ENCODE measurements around the gene SH3GL3.

SH3GL3 gene

DNA sequence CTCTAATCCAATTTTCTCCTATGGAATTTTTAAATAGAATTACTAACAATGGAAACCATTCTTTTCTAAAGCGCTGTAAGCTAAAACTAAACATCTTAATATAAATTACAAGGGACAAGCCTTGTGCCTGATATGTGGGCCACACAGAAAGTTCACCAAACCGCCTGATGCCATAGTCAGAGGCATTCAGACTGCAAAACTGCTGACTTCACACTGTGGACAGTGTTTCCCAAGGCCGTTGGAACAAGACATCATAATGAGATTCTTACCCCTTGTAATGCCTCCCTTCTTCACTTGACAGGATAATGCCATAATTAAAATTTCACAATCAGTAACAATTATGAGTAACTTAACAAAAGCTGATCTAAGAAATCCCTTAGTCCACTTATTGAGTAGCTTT, 14.9 kb downstream of the SH3GL3 start (continued):
- TF ChIP-seq, protein P1, sequence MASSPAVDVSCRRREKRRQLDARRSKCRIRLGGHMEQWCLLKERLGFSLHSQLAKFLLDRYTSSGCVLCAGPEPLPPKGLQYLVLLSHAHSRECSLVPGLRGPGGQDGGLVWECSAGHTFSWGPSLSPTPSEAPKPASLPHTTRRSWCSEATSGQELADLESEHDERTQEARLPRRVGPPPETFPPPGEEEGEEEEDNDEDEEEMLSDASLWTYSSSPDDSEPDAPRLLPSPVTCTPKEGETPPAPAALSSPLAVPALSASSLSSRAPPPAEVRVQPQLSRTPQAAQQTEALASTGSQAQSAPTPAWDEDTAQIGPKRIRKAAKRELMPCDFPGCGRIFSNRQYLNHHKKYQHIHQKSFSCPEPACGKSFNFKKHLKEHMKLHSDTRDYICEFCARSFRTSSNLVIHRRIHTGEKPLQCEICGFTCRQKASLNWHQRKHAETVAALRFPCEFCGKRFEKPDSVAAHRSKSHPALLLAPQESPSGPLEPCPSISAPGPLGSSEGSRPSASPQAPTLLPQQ (tag by site-specific recombination; IDR thresholded peaks at IDR 0.05): no peak

DNA sequence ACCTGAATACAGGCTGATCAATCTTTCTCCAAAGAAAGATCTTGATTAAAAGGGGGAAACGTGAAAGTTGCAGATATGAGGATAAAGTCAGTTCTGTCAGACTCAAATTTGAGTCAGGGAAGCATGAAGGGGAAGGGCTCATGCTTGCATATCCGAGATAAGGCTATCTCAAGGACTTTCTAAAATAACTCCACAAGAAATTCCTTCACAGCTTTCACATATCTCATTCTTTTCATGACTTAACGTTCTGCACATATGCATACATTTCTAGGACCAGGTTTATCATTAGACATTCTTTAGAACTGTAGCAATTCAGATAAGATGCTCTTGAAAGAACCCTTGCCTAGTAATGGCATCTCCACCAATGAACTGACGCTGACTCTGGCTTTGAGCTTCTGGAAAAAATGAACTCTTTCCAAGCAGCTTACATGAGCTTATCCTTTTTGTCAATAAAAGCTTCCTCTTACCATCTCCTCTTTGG, 15.9 kb downstream of the SH3GL3 start:
- Histone ChIP-seq H3K9me3 (ENCODE audit: control insufficient read depth, insufficient read depth, low read depth, low read length) (no peaks in the 10 kb centered on the region; the same call in 1 of the 2 replicates), H3K4me1 (ENCODE audit: control insufficient read depth, insufficient read depth, low read length) (no peaks in the 10 kb centered on the region), H3K36me3 (ENCODE audit: control insufficient read depth in 2 of 2, insufficient read depth in 1 of 2, low read length in 2 of 2) (no peaks in the 10 kb centered on the region), H3K4me3 (ENCODE audit: low read depth, low read length) (no peak overlapping the region), H3K27ac (ENCODE audit: extremely low read depth, low read depth, low read length) (no peak overlapping the region)
- ChIA-PET POLR2A (no interaction called here), CTCF (interaction anchor here (0.8 kb wide), 1 partner anchor 96 kb away, joined by 3 read pairs; no protein-coding TSS in a partner anchor)
- TF ChIP-seq ZNF785 (tag by site-specific recombination; IDR thresholded peaks at IDR 0.05) (no peak), ZNF76 (tag by site-specific recombination; IDR thresholded peaks at IDR 0.05; ENCODE audit: borderline replicate concordance, low read depth) (no peak), ZSCAN18 (tag by site-specific recombination; IDR thresholded peaks at IDR 0.05) (no peak), BCL11B (tag by site-specific recombination; IDR thresholded peaks at IDR 0.05; ENCODE audit: low read depth) (no peak), ZNF501 (tag by site-specific recombination; IDR thresholded peaks at IDR 0.05) (no peak), YY1 (tag by site-specific recombination; IDR thresholded peaks at IDR 0.05) (no peak), HIC1 (tag by site-specific recombination; IDR thresholded peaks at IDR 0.05) (no peak), ZNF426 (tag by site-specific recombination; IDR thresholded peaks at IDR 0.05) (no peak), REPIN1 (tag by site-specific recombination; IDR thresholded peaks at IDR 0.05; ENCODE audit: low read depth) (no peak), ZNF169 (tag by site-specific recombination; IDR thresholded peaks at IDR 0.05) (no peak), ZNF19 (tag by site-specific recombination; IDR thresholded peaks at IDR 0.05; ENCODE audit: low read depth) (no peak), ZNF404 (tag by site-specific recombination; IDR thresholded peaks at IDR 0.05) (no peak), KLF16 (tag by site-specific recombination; IDR thresholded peaks at IDR 0.05) (no peak), ZNF362 (tag by site-specific recombination; IDR thresholded peaks at IDR 0.05) (no peak), ZBTB1 (tag by site-specific recombination; IDR thresholded peaks at IDR 0.05) (no peak), ZNF529 (tag by site-specific recombination; IDR thresholded peaks at IDR 0.05; ENCODE audit: insufficient replicate concordance) (no peak)
- TF ChIP-seq, protein P2, sequence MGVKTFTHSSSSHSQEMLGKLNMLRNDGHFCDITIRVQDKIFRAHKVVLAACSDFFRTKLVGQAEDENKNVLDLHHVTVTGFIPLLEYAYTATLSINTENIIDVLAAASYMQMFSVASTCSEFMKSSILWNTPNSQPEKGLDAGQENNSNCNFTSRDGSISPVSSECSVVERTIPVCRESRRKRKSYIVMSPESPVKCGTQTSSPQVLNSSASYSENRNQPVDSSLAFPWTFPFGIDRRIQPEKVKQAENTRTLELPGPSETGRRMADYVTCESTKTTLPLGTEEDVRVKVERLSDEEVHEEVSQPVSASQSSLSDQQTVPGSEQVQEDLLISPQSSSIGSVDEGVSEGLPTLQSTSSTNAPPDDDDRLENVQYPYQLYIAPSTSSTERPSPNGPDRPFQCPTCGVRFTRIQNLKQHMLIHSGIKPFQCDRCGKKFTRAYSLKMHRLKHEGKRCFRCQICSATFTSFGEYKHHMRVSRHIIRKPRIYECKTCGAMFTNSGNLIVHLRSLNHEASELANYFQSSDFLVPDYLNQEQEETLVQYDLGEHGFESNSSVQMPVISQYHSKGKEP (tag by site-specific recombination; IDR thresholded peaks at IDR 0.05): no peak
